ENCODE results near the gene SHC3.
A peak's percentile ranks its signal among the peaks of the same experiment; 100 is the strongest.

Gene SHC3

DNA sequence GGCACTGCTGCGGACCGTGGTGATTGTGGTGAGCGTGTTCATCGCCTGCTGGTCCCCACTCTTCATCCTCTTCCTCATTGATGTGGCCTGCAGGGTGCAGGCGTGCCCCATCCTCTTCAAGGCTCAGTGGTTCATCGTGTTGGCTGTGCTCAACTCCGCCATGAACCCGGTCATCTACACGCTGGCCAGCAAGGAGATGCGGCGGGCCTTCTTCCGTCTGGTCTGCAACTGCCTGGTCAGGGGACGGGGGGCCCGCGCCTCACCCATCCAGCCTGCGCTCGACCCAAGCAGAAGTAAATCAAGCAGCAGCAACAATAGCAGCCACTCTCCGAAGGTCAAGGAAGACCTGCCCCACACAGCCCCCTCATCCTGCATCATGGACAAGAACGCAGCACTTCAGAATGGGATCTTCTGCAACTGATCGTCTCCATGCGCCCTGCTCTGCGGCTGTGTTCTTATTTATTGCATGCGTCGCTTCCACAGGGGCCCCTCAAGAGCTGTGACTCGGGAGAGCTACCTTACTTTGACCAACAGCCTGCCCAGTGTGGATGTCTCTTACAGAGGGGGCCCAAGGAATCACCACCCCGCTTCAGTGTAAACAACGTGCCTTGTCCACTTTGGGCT lies 176.6 kb downstream of the SHC3 start:
- no peak for DNase-seq (ENCODE audit: low read depth in 2 of 2)

DNA sequence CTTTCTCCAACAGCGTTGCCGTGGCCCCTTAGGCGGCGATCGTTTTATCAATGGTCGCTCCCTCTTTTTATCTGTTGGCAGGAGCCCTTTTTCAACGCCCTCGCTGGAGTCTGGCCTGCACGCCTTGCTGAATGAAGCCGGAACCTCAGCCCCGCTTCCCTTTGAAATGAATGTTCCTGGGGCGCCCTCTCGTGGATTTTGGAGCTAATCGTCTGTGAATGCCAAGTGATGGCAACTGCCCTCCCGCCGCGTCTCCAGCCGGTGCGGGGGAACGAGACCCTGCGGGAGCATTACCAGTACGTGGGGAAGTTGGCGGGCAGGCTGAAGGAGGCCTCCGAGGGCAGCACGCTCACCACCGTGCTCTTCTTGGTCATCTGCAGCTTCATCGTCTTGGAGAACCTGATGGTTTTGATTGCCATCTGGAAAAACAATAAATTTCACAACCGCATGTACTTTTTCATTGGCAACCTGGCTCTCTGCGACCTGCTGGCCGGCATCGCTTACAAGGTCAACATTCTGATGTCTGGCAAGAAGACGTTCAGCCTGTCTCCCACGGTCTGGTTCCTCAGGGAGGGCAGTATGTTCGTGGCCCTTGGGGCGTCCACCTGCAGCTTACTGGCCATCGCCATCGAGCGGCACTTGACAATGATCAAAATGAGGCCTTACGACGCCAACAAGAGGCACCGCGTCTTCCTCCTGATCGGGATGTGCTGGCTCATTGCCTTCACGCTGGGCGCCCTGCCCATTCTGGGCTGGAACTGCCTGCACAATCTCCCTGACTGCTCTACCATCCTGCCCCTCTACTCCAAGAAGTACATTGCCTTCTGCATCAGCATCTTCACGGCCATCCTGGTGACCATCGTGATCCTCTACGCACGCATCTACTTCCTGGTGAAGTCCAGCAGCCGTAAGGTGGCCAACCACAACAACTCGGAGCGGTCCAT lies 177.4 kb downstream of the SHC3 start:
- peak; percentile 42 to 70 for DNase-seq (ENCODE audit: low read depth in 2 of 2)

- DNase-seq (ENCODE audit: low read depth in 2 of 2): no peak
These were observed 178.2 kb downstream of the SHC3 start for GRCh38 chr9:89000371-89000781.

GRCh38 chr9:88998911-88999310 lies 179.7 kb downstream of the SHC3 start:
- no peak for DNase-seq (ENCODE audit: low read depth in 2 of 2)

DNA sequence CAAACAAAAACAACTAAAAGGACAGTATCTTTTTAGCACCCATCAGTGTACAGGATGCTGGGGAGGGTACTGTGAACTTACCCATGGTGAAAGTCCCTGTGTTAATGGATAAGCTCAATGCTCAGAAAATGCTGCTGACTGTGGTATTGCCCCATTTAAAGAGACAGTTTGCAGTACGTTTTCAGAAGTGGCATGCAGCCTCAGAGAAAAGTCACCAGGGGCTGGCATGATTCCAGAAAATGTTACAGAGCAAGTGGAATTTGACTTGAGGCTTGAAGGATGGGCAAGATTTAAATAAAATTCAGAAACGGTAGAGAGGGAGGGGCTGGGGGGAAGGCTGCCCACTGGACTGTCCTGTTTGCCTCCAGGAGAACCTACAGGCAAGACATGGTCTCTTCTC lies 180.1 kb downstream of the SHC3 start:
- no peak for DNase-seq (ENCODE audit: low read depth in 2 of 2)

DNA sequence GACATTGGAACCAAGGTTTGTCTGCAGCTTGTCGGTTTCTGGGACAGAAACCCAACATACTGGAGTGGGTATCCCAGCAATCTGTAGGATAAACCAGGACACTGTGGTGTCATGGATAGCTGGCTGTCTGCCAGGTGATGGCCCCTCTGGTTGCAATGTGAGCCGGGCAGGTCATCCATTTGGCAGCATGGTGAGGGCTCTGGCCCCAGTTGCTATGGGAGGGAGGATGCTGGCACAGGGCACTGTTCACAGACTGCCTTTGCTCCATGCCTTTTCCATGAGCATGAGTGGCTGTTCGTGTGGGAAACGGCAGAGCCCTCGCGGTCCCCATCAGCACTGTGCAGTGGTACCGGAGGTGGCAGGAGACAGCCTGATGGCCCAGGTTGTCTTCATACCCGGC lies 181.0 kb downstream of the SHC3 start:
- no peak for DNase-seq (ENCODE audit: low read depth in 2 of 2)

GRCh38 chr9:88996921-88997235 lies 181.7 kb downstream of the SHC3 start:
- no peak for DNase-seq (ENCODE audit: low read depth in 2 of 2)

DNA sequence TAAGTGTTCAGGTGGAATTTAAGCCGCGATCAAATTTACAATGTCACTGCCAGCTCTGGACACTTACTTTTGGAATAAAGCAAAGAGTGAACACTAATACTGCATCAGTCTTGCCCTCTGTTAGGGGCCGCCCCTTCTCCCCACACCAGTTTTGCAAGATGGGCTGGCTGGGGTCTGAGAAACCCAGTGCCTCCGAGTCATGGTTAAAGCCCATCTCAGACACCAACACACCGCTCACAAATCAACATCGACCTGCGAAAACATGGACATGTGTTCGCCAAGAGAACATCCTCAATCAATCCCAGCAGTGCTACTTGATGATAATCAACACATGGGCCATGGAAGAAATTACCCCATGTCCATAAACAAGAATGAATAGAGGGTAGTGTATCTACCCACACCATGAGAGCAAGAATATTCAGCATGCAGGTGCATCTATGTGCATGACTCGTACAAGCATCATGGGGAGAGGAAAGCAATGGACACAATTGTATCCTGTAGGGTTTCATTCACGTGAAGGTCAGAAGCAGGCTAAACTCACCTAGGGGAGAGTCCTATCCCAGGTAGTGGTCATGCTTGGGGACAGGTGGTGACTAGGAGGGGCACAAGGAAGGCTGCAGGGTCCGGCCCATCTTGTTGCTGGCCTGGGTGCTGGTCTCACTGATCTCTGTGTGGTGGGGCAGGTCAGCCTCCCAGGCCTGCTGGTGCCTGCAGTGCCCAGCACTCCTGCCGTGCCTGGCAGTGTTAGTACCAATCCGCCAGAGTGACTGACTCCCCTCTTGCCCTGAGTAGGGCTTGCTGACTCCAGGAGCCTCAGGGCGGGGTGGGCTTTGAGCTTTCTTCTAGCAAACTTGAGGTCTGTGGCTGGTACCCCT lies 182.3 kb downstream of the SHC3 start:
- no peak for DNase-seq (ENCODE audit: low read depth in 2 of 2)

DNA sequence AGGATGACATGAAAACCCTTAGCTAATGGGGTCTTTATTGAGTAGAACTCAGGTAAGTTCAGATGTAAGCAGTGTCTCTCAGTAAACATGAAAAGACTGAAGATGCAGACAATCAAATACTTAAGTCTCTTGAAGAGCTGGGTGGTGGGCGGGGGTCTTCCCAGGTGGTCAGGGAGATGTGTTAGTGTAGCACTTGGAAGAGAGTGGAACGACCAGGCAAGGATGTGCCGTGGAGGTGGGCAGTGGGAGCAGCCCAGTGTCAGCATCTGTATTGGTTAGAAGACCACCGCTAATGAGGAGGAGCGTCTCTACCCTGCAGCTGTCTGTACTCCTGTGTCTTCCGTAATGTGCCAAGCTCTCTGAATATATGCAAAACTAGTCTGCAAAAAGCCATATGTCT lies 183.0 kb downstream of the SHC3 start:
- DNase-seq (ENCODE audit: low read depth in 2 of 2): no peak

- DNase-seq (ENCODE audit: low read depth in 2 of 2): no peak
These were observed 183.4 kb downstream of the SHC3 start for GRCh38 chr9:88995200-88995577.

DNA sequence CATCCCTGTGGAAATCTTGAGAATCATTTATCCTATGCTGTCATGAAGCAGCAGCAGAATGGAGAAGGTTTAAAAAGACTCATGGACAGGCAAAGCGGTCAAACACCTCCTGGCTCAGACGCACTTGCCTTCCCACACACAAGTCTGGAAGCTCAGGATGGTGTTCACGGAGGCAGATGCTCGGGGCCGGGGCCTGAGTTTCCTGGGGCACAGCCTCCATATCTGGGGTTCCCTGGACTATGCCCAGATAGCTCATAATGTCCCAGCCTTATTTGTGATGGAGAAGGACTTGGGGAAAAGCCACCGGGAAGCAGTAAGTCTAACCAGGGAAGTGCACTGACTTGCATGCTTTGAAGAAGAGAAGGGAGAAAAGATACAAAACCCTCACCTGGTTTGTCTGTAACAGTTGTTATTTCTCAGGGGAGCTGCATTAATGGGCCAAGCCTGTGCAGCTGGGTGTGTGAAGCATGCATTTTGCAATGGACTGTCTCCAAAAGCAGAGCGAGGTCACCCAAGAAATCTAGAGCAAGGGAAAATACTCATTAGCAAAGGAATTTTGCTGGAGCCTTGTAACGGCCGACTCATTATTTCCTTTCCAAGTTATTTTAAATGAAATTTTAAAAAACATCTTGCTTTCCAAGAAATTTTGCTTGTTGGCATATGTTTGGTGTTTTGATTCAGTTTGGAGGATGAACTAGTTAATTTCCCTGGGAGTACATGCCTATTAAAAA lies 184.0 kb downstream of the SHC3 start:
- no peak for DNase-seq (ENCODE audit: low read depth in 2 of 2)

DNA sequence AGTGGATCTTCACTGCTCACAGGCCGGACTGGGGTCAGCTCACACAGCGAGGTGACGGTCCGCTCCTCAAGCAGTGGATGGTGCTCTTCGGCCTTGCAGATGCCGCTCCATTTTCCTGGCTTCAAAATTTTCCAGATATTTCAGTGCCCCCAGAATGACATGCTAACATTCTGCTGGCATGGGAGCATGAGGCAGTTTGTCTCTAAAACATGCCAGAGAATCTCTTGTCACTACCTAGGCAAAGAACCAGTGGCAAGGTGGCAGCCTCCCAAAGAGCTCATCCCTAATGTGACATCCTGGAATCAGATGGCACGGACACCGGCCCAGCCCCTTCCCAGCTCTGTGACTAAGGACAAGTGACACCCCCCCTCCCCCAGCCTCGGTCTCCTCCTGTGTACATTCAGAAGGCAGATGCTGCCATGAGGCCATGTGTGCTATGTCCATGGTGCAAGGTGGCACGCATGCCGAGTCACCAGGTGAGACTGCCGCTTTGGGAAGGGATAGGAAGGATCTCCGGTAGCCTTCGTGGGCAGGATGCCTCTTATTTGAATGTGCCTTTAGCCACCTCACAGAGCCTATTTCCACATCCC lies 184.7 kb downstream of the SHC3 start:
- DNase-seq (ENCODE audit: low read depth in 2 of 2): no peak

- DNase-seq (ENCODE audit: low read depth in 2 of 2): no peak
These were observed 185.3 kb downstream of the SHC3 start for GRCh38 chr9:88993327-88993726.

GRCh38 chr9:88992556-88992955 lies 186.1 kb downstream of the SHC3 start:
- no peak for DNase-seq (ENCODE audit: low read depth in 2 of 2)

GRCh38 chr9:88991066-88992034 lies 187.3 kb downstream of the SHC3 start, which contains the start of gene S1PR3:
Gene S1PR3, plus strand, starts transcription at chr9:88991468. Its CDS starts 9,733 bp downstream, at chr9:89001201.
- DNase-seq (ENCODE audit: low read depth in 2 of 2): peak in 1 of 2 donors; percentile 17

DNA sequence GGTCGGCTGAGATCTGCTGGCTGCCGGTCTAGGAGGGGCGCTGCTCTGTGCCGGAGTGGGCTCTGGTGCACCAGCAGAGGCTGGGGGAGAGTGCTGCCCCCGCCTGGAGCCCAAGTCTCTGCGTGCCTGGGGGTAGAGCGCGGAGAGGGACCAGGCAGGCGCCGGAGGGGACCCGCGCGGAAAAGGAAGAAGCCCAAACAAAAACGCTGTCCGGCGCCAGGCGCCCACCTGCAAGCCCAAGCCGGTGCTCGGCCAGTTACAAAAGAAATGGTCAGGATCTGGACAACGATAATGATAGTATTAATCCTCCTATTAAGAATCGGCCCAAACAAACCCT lies 187.9 kb downstream of the SHC3 start:
- DNase-seq (ENCODE audit: low read depth in 2 of 2): no peak

GRCh38 chr9:88990041-88990728 lies 188.4 kb downstream of the SHC3 start:
- DNase-seq (ENCODE audit: low read depth in 2 of 2): no peak

GRCh38 chr9:88988796-88989641 lies 189.6 kb downstream of the SHC3 start:
- no peak for DNase-seq (ENCODE audit: low read depth in 2 of 2)

GRCh38 chr9:88987661-88988060 lies 191.0 kb downstream of the SHC3 start:
- no peak for DNase-seq (ENCODE audit: low read depth in 2 of 2)

Data from stimulated activated CD4-positive, alpha-beta T cell treated with anti-CD3 and anti-CD28 coated beads, Interleukin-1b, Interleukin-23, amount 100 ng/mL, for 1 hour (primary cell).